HG02759 (cell line): Measurements from ENCODE around the gene HES4.
"Not testable (repeated sequence)": the region's sequence is repeated elsewhere in the genome, so short reads cannot be mapped to it uniquely, and the experiment has no call there.

Experiments used
- ATAC-seq: cut with Tn5 transposase; IDR thresholded peaks from one replicate; pipeline ENCODE4 v1.9.1; 2021; ENCODE audit warnings: mild to moderate bottlenecking, moderate library complexity; ENCODE audit not compliant: unreplicated experiment

Gene HES4

DNA sequence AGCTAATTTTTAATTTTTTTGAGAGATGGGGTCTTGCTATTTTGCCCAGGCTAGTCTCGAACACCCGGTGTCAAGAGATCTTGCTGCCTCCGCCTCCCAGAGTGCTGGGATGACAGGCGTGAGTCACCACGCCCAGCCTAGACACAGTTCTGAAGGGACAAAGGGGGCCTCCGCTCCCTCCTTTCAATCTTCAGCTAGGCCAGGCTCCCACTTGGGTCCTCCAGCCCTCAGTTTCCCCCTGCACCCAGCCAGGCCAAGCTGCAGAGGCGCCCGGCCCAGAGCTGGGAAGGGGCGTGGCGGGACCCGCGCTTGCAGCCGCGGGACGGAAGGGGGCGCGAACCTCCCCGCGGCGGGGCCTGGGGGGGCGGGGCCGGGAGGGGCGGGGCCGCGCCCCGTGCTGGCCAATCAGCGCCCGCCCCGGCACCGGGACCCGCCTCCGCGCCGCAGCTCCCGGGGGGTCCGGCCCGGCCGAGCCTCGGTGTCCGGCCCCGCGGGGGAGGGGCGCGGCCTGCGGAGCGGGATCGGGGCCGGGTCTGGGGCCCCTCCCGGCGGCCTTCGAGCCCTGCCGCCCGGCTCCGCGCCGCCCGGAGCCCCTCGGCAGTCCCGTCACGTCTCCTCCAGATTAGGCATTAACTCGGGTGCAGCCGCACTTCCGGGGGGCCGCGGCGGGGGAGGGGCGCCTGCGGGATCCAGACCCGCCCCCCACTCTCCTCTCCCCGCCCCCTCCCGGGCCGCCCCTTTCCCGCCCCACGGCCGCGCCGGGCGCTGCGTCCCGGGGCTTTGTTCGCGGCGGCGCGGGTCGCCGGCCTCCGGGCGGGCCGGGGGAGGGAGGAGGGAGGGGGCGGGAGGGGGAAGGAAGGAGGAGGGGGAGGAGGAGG lies 19.5 kb upstream of the HES4 start:
- ATAC-seq, result peak; percentile 77

DNA sequence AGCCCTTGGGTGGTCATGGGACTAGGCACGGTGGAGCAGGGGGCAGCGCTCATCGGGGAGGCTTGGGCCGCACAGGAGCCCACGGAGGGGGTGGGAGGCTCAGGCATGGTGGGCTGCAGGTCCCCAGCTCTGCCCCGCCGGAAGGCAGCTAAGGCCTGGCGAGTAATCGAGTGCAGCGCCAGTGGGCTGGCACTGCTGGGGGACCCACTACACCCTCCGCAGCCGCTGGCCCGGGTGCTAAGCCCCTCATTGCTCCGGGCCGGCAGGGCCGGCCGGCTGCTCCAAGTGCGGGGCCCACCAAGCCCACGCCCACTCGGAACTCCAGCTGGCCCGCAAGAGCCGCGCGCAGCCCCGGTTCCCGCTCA lies 18.4 kb upstream of the HES4 start:
- ATAC-seq, result not testable (repeated sequence)

- ATAC-seq, result not testable (repeated sequence)
Measured at GRCh38 chr1:1017397-1018320, 17.8 kb upstream of the HES4 start.

DNA sequence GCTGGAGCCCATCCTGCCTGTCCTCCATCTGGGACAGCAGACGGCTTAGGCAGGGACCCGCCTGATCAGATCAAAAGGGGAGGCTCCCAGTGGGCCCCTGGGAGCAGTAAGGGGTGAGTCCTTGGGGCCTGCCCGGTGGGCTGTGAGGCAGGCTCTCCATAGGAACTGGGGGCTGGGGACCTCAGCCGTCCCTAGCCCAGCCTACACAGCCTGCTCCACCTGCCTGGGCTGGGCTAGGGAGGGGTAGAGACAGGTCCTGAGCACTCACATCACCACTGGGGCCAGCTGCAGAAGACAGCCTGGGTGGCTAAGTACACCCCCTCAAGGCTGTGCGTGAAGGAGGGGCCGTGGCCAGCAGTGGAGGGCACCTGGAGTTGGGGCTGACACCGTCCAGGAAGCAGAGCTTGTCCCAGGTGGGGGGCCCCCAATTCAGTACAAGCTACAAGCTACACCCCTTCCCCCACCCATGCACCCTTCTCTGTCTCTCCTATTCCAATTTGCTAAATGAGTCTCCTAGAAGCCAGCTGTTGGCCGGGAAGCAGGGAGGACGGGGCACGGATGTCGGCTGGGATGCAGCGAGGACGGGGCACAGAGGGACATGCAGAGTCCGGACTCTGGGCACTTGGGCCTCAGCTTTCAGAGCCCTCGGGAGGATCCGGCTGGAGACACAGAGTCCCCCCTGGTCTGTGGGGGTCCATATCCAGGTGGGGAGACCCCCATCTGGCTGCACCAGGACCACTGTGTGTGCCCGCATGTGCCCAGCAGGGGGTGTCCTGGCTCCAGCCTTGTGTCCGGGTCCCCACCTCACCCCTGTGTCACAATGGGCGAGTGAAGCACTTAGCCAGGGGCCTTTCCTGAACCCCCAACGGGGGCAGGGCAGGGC lies 15.1 kb upstream of the HES4 start:
- no peak for ATAC-seq

DNA sequence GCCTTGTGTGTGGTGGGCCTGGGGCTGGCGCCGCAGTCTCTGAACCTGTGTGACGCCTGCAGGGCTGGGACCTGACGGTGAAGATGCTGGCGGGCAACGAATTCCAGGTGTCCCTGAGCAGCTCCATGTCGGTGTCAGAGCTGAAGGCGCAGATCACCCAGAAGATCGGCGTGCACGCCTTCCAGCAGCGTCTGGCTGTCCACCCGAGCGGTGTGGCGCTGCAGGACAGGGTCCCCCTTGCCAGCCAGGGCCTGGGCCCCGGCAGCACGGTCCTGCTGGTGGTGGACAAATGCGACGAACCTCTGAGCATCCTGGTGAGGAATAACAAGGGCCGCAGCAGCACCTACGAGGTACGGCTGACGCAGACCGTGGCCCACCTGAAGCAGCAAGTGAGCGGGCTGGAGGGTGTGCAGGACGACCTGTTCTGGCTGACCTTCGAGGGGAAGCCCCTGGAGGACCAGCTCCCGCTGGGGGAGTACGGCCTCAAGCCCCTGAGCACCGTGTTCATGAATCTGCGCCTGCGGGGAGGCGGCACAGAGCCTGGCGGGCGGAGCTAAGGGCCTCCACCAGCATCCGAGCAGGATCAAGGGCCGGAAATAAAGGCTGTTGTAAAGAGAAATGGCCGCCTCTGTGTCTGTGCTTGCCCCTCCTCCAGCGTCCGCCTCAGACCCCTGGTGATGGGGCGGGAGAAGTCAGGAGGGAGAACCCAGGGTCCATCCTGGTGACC lies 14.2 kb upstream of the HES4 start:
- ATAC-seq, result no peak

- peak; percentile 83 for ATAC-seq
Measured at GRCh38 chr1:1013105-1013921, 13.4 kb upstream of the HES4 start, which contains the start of gene ISG15. Gene ISG15 (plus strand): TSS chr1:1013497. CDS start chr1:1013574, 77 bp downstream.

DNA sequence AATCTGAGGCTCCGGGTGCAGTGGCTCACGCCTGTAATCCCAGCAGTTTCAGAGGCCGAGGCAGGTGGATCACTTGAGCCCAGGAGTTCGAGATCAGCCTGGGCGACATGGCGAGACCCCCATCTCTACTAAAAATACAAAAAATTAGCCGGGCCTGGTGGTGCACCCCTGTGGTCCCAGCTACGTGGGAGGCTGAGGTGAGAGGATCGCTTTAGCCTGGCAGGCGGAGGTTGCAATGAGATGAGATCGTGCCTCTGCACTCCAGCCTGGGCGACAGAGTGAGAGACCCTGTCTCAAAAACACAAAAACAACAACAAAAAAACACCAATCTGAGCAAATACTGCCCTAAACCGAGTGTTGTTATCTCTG lies 12.8 kb upstream of the HES4 start:
- ATAC-seq, result not testable (repeated sequence)

DNA sequence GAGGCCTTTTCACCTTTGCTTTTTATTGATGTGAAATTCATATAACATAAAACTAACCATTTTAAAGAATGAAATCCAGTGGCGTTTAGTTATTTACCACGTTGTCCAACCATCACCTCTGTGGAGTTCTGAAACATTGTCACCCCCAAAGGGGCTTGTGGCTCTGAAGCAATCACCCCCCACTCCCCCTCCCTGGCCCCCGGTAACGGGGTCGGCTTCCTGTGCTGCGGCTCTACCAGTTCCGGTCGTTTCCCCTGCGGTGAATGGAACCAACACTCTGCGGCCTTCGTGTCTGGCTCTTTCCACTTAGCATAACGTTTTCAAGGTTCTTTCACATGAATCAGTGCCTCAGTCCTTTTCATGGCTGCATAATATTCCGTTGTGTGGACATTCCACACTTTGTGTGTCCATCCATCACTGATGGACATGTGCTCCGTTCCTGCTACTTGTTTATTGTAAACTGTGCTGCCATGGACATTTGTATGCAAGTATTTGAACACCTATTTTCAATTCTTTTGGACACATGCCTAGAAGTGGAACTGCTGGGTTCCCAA lies 11.6 kb upstream of the HES4 start:
- no peak for ATAC-seq

DNA sequence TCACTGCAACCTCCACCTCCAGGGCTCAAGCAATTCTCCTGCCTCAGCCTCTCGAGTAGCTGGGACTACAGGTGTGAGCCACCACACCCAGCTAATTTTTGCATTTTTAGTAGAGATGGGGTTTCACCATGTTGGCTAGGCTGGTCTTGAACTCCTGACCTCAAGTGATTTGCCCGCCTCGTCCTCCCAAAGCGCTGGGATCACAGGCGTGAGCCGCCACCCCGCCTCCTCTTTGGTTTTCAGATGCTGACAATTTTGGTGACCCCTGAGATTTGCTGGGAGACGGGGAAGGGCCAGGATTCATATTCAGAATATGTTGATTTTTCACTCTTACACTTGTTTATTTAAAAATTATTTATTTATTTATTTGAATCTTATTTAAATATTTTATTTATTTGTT lies 10.2 kb upstream of the HES4 start:
- not testable (repeated sequence) for ATAC-seq

- no peak for ATAC-seq
Measured at GRCh38 chr1:1006305-1007159, 6.6 kb upstream of the HES4 start.

DNA sequence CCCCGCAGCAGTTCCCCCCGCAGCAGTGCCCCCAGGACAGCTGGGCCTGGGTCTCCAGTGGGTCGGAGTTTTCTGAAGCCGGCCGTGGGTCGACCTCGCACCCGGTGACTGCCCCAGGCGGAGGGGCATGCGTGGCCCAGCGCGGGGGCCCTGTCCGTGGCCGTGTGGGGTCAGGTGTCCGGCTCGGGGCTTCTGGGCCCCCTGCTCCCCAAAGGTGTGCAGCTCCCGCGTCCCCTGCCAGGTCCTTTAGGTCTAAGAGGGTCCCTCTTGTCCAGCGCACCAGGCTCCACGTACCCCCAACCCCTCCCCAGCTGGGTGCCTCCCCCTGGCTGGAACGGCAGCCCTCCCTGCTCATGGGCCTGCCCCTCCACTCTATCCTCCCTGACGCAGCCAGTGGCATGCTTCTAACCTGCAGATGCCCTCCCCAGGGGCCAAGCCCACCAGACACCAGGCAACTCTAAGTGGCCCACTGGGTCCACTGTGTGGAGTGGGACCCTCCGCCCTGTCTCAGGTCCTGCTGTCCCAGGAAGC lies 5.9 kb upstream of the HES4 start:
- no peak for ATAC-seq

DNA sequence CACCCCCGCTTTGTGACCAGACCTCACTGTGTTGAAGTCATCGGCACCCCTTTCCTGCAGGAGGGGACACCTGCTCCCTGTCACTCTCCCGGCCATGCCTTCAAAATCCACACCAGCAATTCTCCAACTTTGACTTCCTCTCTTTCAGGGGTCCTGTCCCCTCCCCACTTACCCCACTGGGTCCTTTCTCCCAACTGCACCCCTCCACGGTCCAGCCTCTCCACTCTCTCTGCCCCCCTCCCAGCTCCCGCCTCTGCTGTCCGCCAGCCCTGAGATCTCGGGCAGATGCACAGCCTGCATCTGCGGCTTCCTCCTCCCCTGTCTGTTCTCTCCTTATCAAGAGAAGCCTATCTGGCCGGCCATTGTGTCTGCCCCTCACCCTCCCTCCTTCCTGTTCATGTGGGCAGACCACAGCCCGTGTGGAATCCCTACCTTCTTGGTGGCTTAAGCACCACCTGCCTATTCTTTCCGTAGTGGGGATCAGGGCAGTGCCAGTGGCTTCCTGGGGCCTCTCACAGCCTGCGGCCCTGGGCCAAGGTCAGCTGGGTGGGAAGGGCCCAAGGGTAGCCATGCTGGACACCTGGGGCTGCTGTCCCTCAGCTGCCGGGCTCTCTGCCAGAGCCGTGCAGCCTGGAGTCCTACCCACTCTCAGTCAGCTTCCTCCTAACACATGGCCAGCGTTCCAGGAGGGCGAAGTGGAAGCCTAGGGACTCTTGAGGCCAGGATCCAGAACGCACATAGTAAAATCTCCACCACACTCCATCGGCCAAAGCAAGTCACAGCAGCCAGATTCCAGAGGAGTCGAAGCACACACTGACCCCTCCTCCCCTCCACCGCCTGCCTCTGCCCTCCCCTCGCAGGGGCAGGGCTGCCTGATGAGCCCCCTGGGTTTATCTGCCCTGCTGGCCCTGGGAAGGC lies 5.1 kb upstream of the HES4 start:
- ATAC-seq, result no peak

DNA sequence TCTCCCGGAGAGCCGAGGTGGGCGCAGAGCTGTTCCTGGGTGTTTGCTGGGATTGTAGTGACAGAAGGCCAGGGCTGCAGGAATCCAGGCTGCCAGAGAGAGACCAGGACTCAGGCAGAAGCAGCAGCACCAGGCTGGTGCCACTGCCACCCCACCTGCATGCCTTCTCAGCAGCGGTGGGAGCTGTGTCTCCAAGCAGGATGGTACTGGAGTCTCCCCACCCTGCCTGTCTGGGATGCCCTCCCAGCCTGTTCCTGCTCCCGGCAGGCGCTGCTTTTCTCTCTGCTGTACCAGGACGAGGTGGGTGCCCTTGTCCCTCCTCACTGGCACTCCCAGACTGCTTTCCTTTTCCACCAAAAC lies 4.5 kb upstream of the HES4 start:
- ATAC-seq, result no peak

DNA sequence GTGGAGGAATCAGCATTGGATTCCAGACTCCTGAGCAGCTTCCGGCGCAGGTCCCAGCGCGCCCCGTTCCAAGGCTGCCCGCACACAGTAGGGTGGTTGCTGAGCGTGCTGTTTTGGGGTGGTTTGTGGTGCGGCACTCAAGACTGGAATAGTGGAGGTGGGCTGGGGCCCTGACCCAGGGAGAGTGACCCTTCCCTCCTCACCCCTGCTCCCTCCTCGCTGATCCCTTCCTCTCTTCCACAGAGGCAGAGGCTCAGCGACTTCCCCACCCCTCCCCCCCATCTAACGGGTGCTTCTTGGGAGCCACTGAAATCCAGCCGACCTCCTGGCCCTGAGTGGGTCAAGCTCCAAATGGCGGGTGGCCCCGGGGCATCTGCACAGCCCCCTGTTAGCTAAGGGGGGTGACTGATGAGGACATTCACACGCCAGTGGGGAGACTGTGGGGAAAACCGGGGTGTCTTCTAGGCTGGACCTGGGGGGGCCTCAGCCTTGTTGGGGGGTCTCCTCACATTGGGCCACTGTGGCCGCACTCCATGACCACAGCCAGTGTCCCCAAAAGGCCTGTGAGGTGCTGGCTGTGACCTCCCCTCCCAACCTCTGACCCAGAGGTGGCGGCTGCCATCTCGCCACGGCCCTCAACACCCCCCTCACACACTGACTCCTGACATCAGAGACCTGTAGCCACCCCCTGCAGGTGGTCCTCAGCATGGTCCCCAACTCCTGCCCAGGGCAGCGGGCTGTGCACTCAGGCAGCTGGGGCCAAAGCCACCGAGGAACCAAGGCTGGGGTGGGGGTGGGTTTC lies 3.9 kb upstream of the HES4 start:
- no peak for ATAC-seq

GRCh38 chr1:1001057-1001783 lies 1.3 kb upstream of the HES4 start:
- no peak for ATAC-seq
